ENCODE data around the gene DOK7.

Gene DOK7

GRCh38 chr4:3525532-3526430 lies 62.7 kb downstream of the DOK7 start:
- H2AK5ac ChIP-seq (ENCODE audit: low read length) = no peak overlapping the region
- no peaks in the 10 kb centered on the region for H3K79me1 ChIP-seq (ENCODE audit: low read length)
- no peak overlapping the region for H4K8ac ChIP-seq (ENCODE audit: low read depth, low read length)
- H4K91ac ChIP-seq (ENCODE audit: low read depth, low read length) = no peak overlapping the region
- H3K27me3 ChIP-seq (ENCODE audit: insufficient read depth, low read length) = no peaks in the 10 kb centered on the region
- H3K23ac ChIP-seq (ENCODE audit: low read length) = no peak overlapping the region
- no peak overlapping the region for H4K12ac ChIP-seq (ENCODE audit: low read depth, low read length)
- WGBS (ENCODE audit: extremely low coverage, insufficient coverage, insufficient read length) = no CpG with 5 or more reads among the region's 33 CpGs
- H2BK12ac ChIP-seq (ENCODE audit: low read length) = no peak overlapping the region
- H3K4me2 ChIP-seq (ENCODE audit: low read length) = no peak overlapping the region
- H3K9ac ChIP-seq (ENCODE audit: low read length) = no peak overlapping the region
- no peak overlapping the region for H3K4ac ChIP-seq (ENCODE audit: low read depth, low read length)
- H3K9me3 ChIP-seq (ENCODE audit: insufficient read depth, low read depth, low read length) = peaks cover 1% of the 10 kb centered on the region
- H3K14ac ChIP-seq (ENCODE audit: low read length) = no peak overlapping the region
- peaks cover 3% of the 10 kb centered on the region for H3K79me2 ChIP-seq (ENCODE audit: control insufficient read depth, insufficient read depth, low read length, poor library complexity)
- H2BK120ac ChIP-seq (ENCODE audit: insufficient read depth, low read length, poor library complexity) = no peak overlapping the region
- no peak overlapping the region for H3K4me3 ChIP-seq (ENCODE audit: low read depth, low read length)
- no peak overlapping the region for H3K27ac ChIP-seq (ENCODE audit: low read depth, low read length)
- peaks cover 53 to 67% of the 10 kb centered on the region in 2 experiments for H3K36me3 ChIP-seq (ENCODE audit: control insufficient read depth in 1 of 2, insufficient read depth in 2 of 2, low read length in 2 of 2)
- H3K18ac ChIP-seq (ENCODE audit: low read length) = no peak overlapping the region
- no peak overlapping the region for H2AFZ ChIP-seq (ENCODE audit: insufficient read depth, low read length, poor library complexity)
- H3K4me1 ChIP-seq (ENCODE audit: control insufficient read depth in 1 of 2, insufficient read depth in 2 of 2, low read length in 2 of 2) = peaks cover 4 to 8% of the 10 kb centered on the region in 2 experiments
- DNase-seq = no peak
- H2BK5ac ChIP-seq (ENCODE audit: low read depth, low read length, poor library complexity) = no peak overlapping the region

- H2BK12ac ChIP-seq (ENCODE audit: low read length) = no peak overlapping the region
- H3K79me1 ChIP-seq (ENCODE audit: low read length) = no peaks in the 10 kb centered on the region
- no peak overlapping the region for H3K9ac ChIP-seq (ENCODE audit: low read length)
- H3K4me3 ChIP-seq (ENCODE audit: low read depth, low read length) = no peak overlapping the region
- H4K12ac ChIP-seq (ENCODE audit: low read depth, low read length) = no peak overlapping the region
- no peak overlapping the region for H3K23ac ChIP-seq (ENCODE audit: low read length)
- H2BK5ac ChIP-seq (ENCODE audit: low read depth, low read length, poor library complexity) = no peak overlapping the region
- H3K9me3 ChIP-seq (ENCODE audit: insufficient read depth, low read depth, low read length) = peaks cover 1% of the 10 kb centered on the region
- no peak overlapping the region for H4K91ac ChIP-seq (ENCODE audit: low read depth, low read length)
- H3K14ac ChIP-seq (ENCODE audit: low read length) = no peak overlapping the region
- peaks cover 9 to 14% of the 10 kb centered on the region in 2 experiments for H3K4me1 ChIP-seq (ENCODE audit: control insufficient read depth in 1 of 2, insufficient read depth in 2 of 2, low read length in 2 of 2)
- no peak overlapping the region for H3K4me2 ChIP-seq (ENCODE audit: low read length)
- no peak overlapping the region for H4K8ac ChIP-seq (ENCODE audit: low read depth, low read length)
- peaks cover 48 to 61% of the 10 kb centered on the region in 2 experiments for H3K36me3 ChIP-seq (ENCODE audit: control insufficient read depth in 1 of 2, insufficient read depth in 2 of 2, low read length in 2 of 2)
- peaks cover 3% of the 10 kb centered on the region for H3K79me2 ChIP-seq (ENCODE audit: control insufficient read depth, insufficient read depth, low read length, poor library complexity)
- H3K18ac ChIP-seq (ENCODE audit: low read length) = no peak overlapping the region
- H3K27me3 ChIP-seq (ENCODE audit: insufficient read depth, low read length) = no peaks in the 10 kb centered on the region
- WGBS (ENCODE audit: extremely low coverage, insufficient coverage, insufficient read length) = no CpG with 5 or more reads among the region's 19 CpGs
- H2AFZ ChIP-seq (ENCODE audit: insufficient read depth, low read length, poor library complexity) = no peak overlapping the region
- no peak for DNase-seq
- H3K4ac ChIP-seq (ENCODE audit: low read depth, low read length) = no peak overlapping the region
- H2AK5ac ChIP-seq (ENCODE audit: low read length) = no peak overlapping the region
- H3K27ac ChIP-seq (ENCODE audit: low read depth, low read length) = no peak overlapping the region
- H2BK120ac ChIP-seq (ENCODE audit: insufficient read depth, low read length, poor library complexity) = no peak overlapping the region
Observed at GRCh38 chr4:3526456-3526855, 63.4 kb downstream of the DOK7 start.

GRCh38 chr4:3527101-3527913 lies 64.2 kb downstream of the DOK7 start:
- H3K9me3 ChIP-seq (ENCODE audit: insufficient read depth, low read depth, low read length) = peaks cover 1% of the 10 kb centered on the region
- H3K36me3 ChIP-seq (ENCODE audit: control insufficient read depth in 1 of 2, insufficient read depth in 2 of 2, low read length in 2 of 2) = peaks cover 41 to 56% of the 10 kb centered on the region in 2 experiments
- H2BK12ac ChIP-seq (ENCODE audit: low read length) = no peak overlapping the region
- H2BK120ac ChIP-seq (ENCODE audit: insufficient read depth, low read length, poor library complexity) = no peak overlapping the region
- H3K23ac ChIP-seq (ENCODE audit: low read length) = no peak overlapping the region
- H3K27ac ChIP-seq (ENCODE audit: low read depth, low read length) = no peak overlapping the region
- no peak overlapping the region for H3K4ac ChIP-seq (ENCODE audit: low read depth, low read length)
- no peak overlapping the region for H3K4me3 ChIP-seq (ENCODE audit: low read depth, low read length)
- H3K4me1 ChIP-seq (ENCODE audit: control insufficient read depth in 1 of 2, insufficient read depth in 2 of 2, low read length in 2 of 2) = peaks cover 10 to 17% of the 10 kb centered on the region in 2 experiments
- no peaks in the 10 kb centered on the region for H3K27me3 ChIP-seq (ENCODE audit: insufficient read depth, low read length)
- DNase-seq = no peak
- no peak overlapping the region for H2AK5ac ChIP-seq (ENCODE audit: low read length)
- H4K8ac ChIP-seq (ENCODE audit: low read depth, low read length) = no peak overlapping the region
- H3K9ac ChIP-seq (ENCODE audit: low read length) = no peak overlapping the region
- no peak overlapping the region for H2BK5ac ChIP-seq (ENCODE audit: low read depth, low read length, poor library complexity)
- H4K12ac ChIP-seq (ENCODE audit: low read depth, low read length) = no peak overlapping the region
- no peak overlapping the region for H3K4me2 ChIP-seq (ENCODE audit: low read length)
- H3K14ac ChIP-seq (ENCODE audit: low read length) = no peak overlapping the region
- H3K18ac ChIP-seq (ENCODE audit: low read length) = no peak overlapping the region
- H2AFZ ChIP-seq (ENCODE audit: insufficient read depth, low read length, poor library complexity) = no peak overlapping the region
- peaks cover 3% of the 10 kb centered on the region for H3K79me1 ChIP-seq (ENCODE audit: low read length)
- peaks cover 9% of the 10 kb centered on the region for H3K79me2 ChIP-seq (ENCODE audit: control insufficient read depth, insufficient read depth, low read length, poor library complexity)
- no CpG with 5 or more reads among the region's 14 CpGs for WGBS (ENCODE audit: extremely low coverage, insufficient coverage, insufficient read length)
- H4K91ac ChIP-seq (ENCODE audit: low read depth, low read length) = no peak overlapping the region

- Histone ChIP-seq H3K18ac (ENCODE audit: low read length) (no peak overlapping the region), H3K79me2 (ENCODE audit: control insufficient read depth, insufficient read depth, low read length, poor library complexity) (peaks cover 9% of the 10 kb centered on the region), H3K9me3 (ENCODE audit: insufficient read depth, low read depth, low read length) (peaks cover 1% of the 10 kb centered on the region), H3K27me3 (ENCODE audit: insufficient read depth, low read length) (no peaks in the 10 kb centered on the region), H3K36me3 (ENCODE audit: control insufficient read depth in 1 of 2, insufficient read depth in 2 of 2, low read length in 2 of 2) (peaks cover 33 to 48% of the 10 kb centered on the region in 2 experiments), H2BK12ac (ENCODE audit: low read length) (no peak overlapping the region), H3K9ac (ENCODE audit: low read length) (no peak overlapping the region), H3K27ac (ENCODE audit: low read depth, low read length) (no peak overlapping the region), H3K4me2 (ENCODE audit: low read length) (no peak overlapping the region), H4K12ac (ENCODE audit: low read depth, low read length) (no peak overlapping the region), H2BK120ac (ENCODE audit: insufficient read depth, low read length, poor library complexity) (no peak overlapping the region), H3K79me1 (ENCODE audit: low read length) (peaks cover 3% of the 10 kb centered on the region), H3K4ac (ENCODE audit: low read depth, low read length) (peak overlapping the region; percentile 22), H3K14ac (ENCODE audit: low read length) (no peak overlapping the region), H3K4me3 (ENCODE audit: low read depth, low read length) (no peak overlapping the region), H3K4me1 (ENCODE audit: control insufficient read depth in 1 of 2, insufficient read depth in 2 of 2, low read length in 2 of 2) (peaks cover 10 to 21% of the 10 kb centered on the region in 2 experiments), H2BK5ac (ENCODE audit: low read depth, low read length, poor library complexity) (no peak overlapping the region), H3K23ac (ENCODE audit: low read length) (no peak overlapping the region), H2AFZ (ENCODE audit: insufficient read depth, low read length, poor library complexity) (no peak overlapping the region), H4K91ac (ENCODE audit: low read depth, low read length) (no peak overlapping the region), H2AK5ac (ENCODE audit: low read length) (no peak overlapping the region), H4K8ac (ENCODE audit: low read depth, low read length) (no peak overlapping the region)
- WGBS (ENCODE audit: extremely low coverage, insufficient coverage, insufficient read length) = no CpG with 5 or more reads among the region's 27 CpGs
- no peak for DNase-seq
Observed at GRCh38 chr4:3527914-3528876, 65.1 kb downstream of the DOK7 start.
